ENCODE results near the gene NMNAT2.
"Not testable (repeated sequence)": the region's sequence is repeated elsewhere in the genome, so short reads cannot be mapped to it uniquely, and the experiment has no call there.

NMNAT2 gene

DNA sequence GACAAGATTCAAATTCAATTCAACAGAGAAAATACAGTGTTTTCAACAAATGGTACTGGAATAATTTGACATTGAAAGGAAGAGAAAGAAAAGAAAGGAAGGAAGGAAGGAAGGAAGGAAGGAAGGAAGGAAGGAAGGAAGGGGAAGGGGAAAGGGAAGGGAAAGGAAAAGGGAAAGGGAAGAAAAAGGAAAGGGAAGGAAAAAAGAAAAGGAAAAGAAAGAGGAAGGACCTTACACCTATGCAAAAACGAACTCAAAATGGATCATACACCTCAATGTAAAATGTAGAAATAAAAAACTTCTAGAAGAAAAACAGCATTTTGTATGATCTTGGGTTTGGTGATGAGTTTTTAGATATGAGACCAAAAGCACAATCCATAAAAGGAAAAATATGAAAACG, 19.9 kb upstream of the NMNAT2 start:
- TF ChIP-seq, protein P1, sequence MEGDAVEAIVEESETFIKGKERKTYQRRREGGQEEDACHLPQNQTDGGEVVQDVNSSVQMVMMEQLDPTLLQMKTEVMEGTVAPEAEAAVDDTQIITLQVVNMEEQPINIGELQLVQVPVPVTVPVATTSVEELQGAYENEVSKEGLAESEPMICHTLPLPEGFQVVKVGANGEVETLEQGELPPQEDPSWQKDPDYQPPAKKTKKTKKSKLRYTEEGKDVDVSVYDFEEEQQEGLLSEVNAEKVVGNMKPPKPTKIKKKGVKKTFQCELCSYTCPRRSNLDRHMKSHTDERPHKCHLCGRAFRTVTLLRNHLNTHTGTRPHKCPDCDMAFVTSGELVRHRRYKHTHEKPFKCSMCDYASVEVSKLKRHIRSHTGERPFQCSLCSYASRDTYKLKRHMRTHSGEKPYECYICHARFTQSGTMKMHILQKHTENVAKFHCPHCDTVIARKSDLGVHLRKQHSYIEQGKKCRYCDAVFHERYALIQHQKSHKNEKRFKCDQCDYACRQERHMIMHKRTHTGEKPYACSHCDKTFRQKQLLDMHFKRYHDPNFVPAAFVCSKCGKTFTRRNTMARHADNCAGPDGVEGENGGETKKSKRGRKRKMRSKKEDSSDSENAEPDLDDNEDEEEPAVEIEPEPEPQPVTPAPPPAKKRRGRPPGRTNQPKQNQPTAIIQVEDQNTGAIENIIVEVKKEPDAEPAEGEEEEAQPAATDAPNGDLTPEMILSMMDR (IDR thresholded peaks at IDR 0.05; ENCODE audit: borderline replicate concordance, insufficient read depth, low read depth, low read length): no peak
- no peak overlapping the region for H3K4me3 ChIP-seq (ENCODE audit: low read depth, low read length)

GRCh38 chr1:183435497-183435896, 17.3 kb upstream of the NMNAT2 start:
- TF ChIP-seq, protein P1 (IDR thresholded peaks at IDR 0.05; ENCODE audit: borderline replicate concordance, insufficient read depth, low read depth, low read length): no peak
- H3K4me3 ChIP-seq (ENCODE audit: low read depth, low read length): no peak overlapping the region

GRCh38 chr1:183433703-183434102, 15.5 kb upstream of the NMNAT2 start:
- H3K4me3 ChIP-seq (ENCODE audit: low read depth, low read length): no peak overlapping the region
- TF ChIP-seq, protein P1 (IDR thresholded peaks at IDR 0.05; ENCODE audit: borderline replicate concordance, insufficient read depth, low read depth, low read length): no peak

DNA sequence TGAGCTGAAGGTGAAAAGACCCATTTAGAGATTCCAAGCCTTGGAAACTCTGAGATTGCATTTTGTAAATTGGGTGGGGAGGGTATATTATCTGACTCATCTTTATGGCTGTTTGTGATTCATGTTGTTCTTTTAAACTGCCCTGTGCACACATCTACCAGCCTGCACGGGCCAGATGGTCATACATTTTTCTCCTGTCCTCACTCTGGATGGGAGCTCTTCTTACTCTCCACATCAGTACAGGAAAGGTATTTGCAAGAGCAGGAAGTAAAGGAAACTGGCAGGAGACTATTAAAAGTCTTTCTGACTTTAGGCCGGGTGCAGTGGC, 14.3 kb upstream of the NMNAT2 start:
- TF ChIP-seq, protein P1 (IDR thresholded peaks at IDR 0.05; ENCODE audit: borderline replicate concordance, insufficient read depth, low read depth, low read length): no peak
- no peak overlapping the region for H3K4me3 ChIP-seq (ENCODE audit: low read depth, low read length)

DNA sequence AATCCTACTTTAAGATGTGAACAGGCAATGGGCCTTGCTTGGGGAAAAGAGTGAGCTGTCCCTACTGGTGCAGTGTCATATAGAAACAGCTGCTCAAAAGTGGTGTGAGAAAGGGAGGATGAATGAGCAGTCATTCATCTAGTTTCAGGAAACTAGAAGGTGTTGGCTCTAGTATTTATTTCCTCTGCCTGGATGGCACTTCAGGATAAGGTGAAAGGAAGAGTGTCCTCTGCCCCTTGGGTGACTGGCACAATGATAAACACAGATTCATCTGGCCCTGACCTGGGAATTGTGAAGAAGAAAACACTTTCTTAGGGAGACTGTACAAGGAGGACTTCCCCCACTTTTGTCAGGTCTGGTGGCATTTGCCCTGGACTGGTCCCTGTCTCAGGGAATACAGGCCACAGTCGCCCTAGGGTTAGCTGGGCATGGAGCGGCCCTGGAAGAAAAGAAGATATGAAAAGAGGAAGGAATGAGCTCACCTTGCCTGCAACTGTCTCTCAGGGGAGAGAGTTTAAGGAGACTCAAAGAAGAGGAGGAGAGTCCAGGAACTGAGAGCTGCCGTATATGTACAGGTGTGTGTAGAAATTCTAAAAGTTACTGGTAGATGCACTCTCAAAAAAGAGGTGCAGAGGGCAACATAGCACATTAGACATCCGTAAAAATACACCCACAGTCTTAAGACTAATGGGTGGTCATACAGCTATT, 13.8 kb upstream of the NMNAT2 start:
- no peak overlapping the region for H3K4me3 ChIP-seq (ENCODE audit: low read depth, low read length)
- TF ChIP-seq, protein P1 (IDR thresholded peaks at IDR 0.05; ENCODE audit: borderline replicate concordance, insufficient read depth, low read depth, low read length): no peak

GRCh38 chr1:183427591-183427990, 9.4 kb upstream of the NMNAT2 start:
- H3K4me3 ChIP-seq (ENCODE audit: low read depth, low read length): not testable (repeated sequence)

DNA sequence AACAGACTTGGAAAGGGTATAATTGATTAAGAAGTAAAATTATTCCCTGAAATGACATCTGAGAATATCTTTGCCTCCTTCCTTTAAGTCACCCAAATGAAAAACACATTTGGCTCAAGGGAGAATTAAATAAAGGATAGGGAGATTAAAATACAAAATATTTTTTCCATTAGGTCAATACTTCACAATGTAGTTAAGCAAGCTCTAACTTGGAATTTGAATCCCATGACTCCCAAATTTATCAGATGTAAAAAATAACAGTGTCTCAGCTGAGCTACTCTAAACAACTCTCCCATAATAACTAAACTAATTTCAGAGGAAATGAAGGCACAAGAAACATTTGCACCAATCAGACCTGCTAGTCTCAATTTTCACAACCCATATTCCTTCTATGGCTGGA, 6.5 kb upstream of the NMNAT2 start:
- H3K4me3 ChIP-seq (ENCODE audit: low read depth, low read length): no peak overlapping the region
- TF ChIP-seq, protein P1 (IDR thresholded peaks at IDR 0.05; ENCODE audit: borderline replicate concordance, insufficient read depth, low read depth, low read length): no peak

GRCh38 chr1:183423541-183423940, 5.4 kb upstream of the NMNAT2 start:
- H3K4me3 ChIP-seq (ENCODE audit: low read depth, low read length): no peak overlapping the region
- TF ChIP-seq, protein P1 (IDR thresholded peaks at IDR 0.05; ENCODE audit: borderline replicate concordance, insufficient read depth, low read depth, low read length): no peak

Measured in GM12875 (cell line).